Neural progenitor cell (in vitro differentiated cells): ENCODE data around the gene MS4A1.

Experiments
- EZH2 ChIP-seq: fragments of 200-600 bp; sonication (generic); IDR thresholded peaks from 2 replicates; pipeline ENCODE4 v1.6.1; 2017; ENCODE audit warnings: antibody characterized with exemption, mild to moderate bottlenecking, moderate library complexity
- EZH2phosphoT487 ChIP-seq: fragments of 200-600 bp; sonication (generic); IDR thresholded peaks from 2 replicates; pipeline ENCODE4 v1.6.1; 2017; ENCODE audit warnings: antibody characterized with exemption
- TF ChIP-seq, protein P1 (sequence below): fragments of 200-600 bp; sonication (generic); IDR thresholded peaks from 2 replicates; pipeline ENCODE4 v1.5.1; 2017; ENCODE audit warnings: antibody characterized with exemption, mild to moderate bottlenecking

DNA sequence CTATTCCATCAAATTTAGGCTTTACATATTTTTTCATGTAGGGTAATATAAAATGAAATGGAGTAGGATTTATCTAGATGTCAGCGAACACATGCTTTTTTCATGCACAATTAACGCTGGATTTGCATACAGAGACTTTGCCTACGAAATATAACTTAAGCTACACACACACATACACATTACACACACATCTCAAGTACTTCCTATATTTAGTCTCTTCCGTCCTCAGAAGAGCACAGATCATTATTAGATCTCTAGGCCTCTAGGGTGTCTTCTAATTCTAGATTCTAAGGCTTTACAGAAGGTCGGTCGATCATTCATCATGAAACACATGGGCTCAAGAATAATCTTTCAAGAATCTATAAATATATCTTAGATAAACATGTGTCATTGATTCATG lies 55.7 kb downstream of the MS4A1 start:
- TF ChIP-seq, protein P1, sequence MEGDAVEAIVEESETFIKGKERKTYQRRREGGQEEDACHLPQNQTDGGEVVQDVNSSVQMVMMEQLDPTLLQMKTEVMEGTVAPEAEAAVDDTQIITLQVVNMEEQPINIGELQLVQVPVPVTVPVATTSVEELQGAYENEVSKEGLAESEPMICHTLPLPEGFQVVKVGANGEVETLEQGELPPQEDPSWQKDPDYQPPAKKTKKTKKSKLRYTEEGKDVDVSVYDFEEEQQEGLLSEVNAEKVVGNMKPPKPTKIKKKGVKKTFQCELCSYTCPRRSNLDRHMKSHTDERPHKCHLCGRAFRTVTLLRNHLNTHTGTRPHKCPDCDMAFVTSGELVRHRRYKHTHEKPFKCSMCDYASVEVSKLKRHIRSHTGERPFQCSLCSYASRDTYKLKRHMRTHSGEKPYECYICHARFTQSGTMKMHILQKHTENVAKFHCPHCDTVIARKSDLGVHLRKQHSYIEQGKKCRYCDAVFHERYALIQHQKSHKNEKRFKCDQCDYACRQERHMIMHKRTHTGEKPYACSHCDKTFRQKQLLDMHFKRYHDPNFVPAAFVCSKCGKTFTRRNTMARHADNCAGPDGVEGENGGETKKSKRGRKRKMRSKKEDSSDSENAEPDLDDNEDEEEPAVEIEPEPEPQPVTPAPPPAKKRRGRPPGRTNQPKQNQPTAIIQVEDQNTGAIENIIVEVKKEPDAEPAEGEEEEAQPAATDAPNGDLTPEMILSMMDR: no peak
- no peak for TF ChIP-seq EZH2
- no peak for TF ChIP-seq EZH2phosphoT487
